Vagina (tissue), 2 donors: Measurements from ENCODE around the gene GJC2. TPM values are rescaled to one million over a fixed set of nuclear protein-coding genes. Genes with fewer than 3 reads are reported as not detected.
"Not testable (repeated sequence)": the region's sequence is repeated elsewhere in the genome, so short reads cannot be mapped to it uniquely, and the experiment has no call there.

ENCODE experiments used
- DNase-seq, 2 donors: peaks; one replicate each; pipeline ENCODE4 v3.0.0-alpha.2; 2017; ENCODE audit errors: extremely low spot score in 2 of 2
- H3K27ac ChIP-seq: fragments of 200-600 bp; sonication (generic); one replicate; pipeline ENCODE4 v1.5.1; 2019
- H3K27me3 ChIP-seq: fragments of 200-600 bp; sonication (generic); one replicate; pipeline ENCODE4 v1.5.1; 2019
- H3K36me3 ChIP-seq, 2 donors: fragments of 200-600 bp; sonication (generic); one replicate each; pipeline ENCODE4 v1.5.1; 2017 to 2019
- H3K4me1 ChIP-seq: fragments of 200-600 bp; sonication (generic); one replicate; pipeline ENCODE4 v1.5.1; 2019
- H3K4me3 ChIP-seq, 2 donors: fragments of 200-600 bp; sonication (generic); 1 replicate in 1 of 2; 2 replicates in 1 of 2; pipeline ENCODE4 v1.5.1; 2016 to 2019
- H3K9me3 ChIP-seq: fragments of 200-600 bp; sonication (generic); one replicate; pipeline ENCODE4 v1.5.1; 2019
- CTCF ChIP-seq, 3 experiments: fragments of 450-650 bp in 2 of 3; fragments of 200-600 bp in 1 of 3; sonication (generic) in 1 of 3; IDR thresholded peaks; one replicate each; pipeline ENCODE4 v1.5.1; 2017 to 2019; ENCODE audit warnings: antibody characterized with exemption in 3 of 3, mild to moderate bottlenecking in 2 of 3, moderate library complexity in 2 of 3
- POLR2A ChIP-seq, 2 donors: fragments of 450-650 bp; IDR thresholded peaks; one replicate each; pipeline ENCODE4 v1.6.1; 2017; ENCODE audit warnings: antibody characterized with exemption in 2 of 2, mild to moderate bottlenecking in 2 of 2, moderate library complexity in 2 of 2
- POLR2AphosphoS5 ChIP-seq, 2 donors: sonication (generic); formaldehyde crosslinking; IDR thresholded peaks; one replicate each; pipeline ENCODE4 v1.9.0; 2017; ENCODE audit warnings: antibody characterized with exemption in 2 of 2, mild to moderate bottlenecking in 2 of 2, low read depth in 1 of 2; ENCODE audit not compliant: insufficient read depth in 1 of 2
- intact Hi-C: fragments of 100-400 bp; cut with DNase I; formaldehyde crosslinking; loops from one replicate; pipeline ENCODE4 v1.15.1; 2023
- total RNA-seq: library from RNA; depleted of rRNA; stranded (reverse); fragments of >200 nt; gene quantifications from one replicate; pipeline ENCODE4 v1.2.3, GENCODE V29; 2016

GJC2 gene
- total RNA-seq, 1 donor from 2014 or later = 4.4 TPM

- Histone ChIP-seq H3K9me3 (no peaks in the 10 kb centered on the region), H3K4me3 (no peak overlapping the region), H3K27ac (no peak overlapping the region), H3K27me3 (no peaks in the 10 kb centered on the region), H3K4me1 (peaks cover 22% of the 10 kb centered on the region), H3K36me3 (no peaks in the 10 kb centered on the region)
- no peak for DNase-seq
- TF ChIP-seq CTCF (IDR thresholded peaks at IDR 0.05) (no peak), POLR2AphosphoS5 (IDR thresholded peaks at IDR 0.05; ENCODE audit: insufficient read depth in 1 of 2, low read depth in 1 of 2) (no peak), POLR2A (IDR thresholded peaks at IDR 0.05) (no peak)
- intact Hi-C loops = loop anchor here (5.0 to 10.0 kb wide), 2 partner anchors 85 to 1338 kb away; partner anchors contain the start of genes ARF1 and NUP133
Observed at GRCh38 chr1:228169345-228169744, 19.6 kb downstream of the GJC2 start.

- Histone ChIP-seq H3K27me3 (no peaks in the 10 kb centered on the region), H3K9me3 (no peaks in the 10 kb centered on the region), H3K36me3 (peaks cover 0 to 10% of the 10 kb centered on the region in 2 donors), H3K27ac (no peak overlapping the region), H3K4me3 (no peak overlapping the region), H3K4me1 (peaks cover 18% of the 10 kb centered on the region)
- TF ChIP-seq CTCF (IDR thresholded peaks at IDR 0.05) (no peak), POLR2AphosphoS5 (IDR thresholded peaks at IDR 0.05; ENCODE audit: insufficient read depth in 1 of 2, low read depth in 1 of 2) (no peak), POLR2A (IDR thresholded peaks at IDR 0.05) (no peak)
- no peak for DNase-seq
- intact Hi-C loops = no loop called here
Observed at GRCh38 chr1:228170666-228171065, 20.9 kb downstream of the GJC2 start.

GRCh38 chr1:228171221-228171891 lies 21.6 kb downstream of the GJC2 start:
- H3K4me1 ChIP-seq = peaks cover 16% of the 10 kb centered on the region
- no peak overlapping the region for H3K4me3 ChIP-seq
- peaks cover 0 to 10% of the 10 kb centered on the region in 2 donors for H3K36me3 ChIP-seq
- H3K9me3 ChIP-seq = no peaks in the 10 kb centered on the region
- TF ChIP-seq CTCF (IDR thresholded peaks at IDR 0.05) (no peak), POLR2AphosphoS5 (IDR thresholded peaks at IDR 0.05; ENCODE audit: insufficient read depth in 1 of 2, low read depth in 1 of 2) (no peak), POLR2A (IDR thresholded peaks at IDR 0.05) (no peak)
- intact Hi-C loops = no loop called here
- no peak overlapping the region for H3K27ac ChIP-seq
- H3K27me3 ChIP-seq = no peaks in the 10 kb centered on the region
- DNase-seq = no peak

GRCh38 chr1:228172591-228173527 lies 23.1 kb downstream of the GJC2 start:
- no peak for DNase-seq
- H3K27ac ChIP-seq = no peak overlapping the region
- no peaks in the 10 kb centered on the region for H3K27me3 ChIP-seq
- peaks cover 0 to 10% of the 10 kb centered on the region in 2 donors for H3K36me3 ChIP-seq
- intact Hi-C loops = no loop called here
- TF ChIP-seq POLR2A (IDR thresholded peaks at IDR 0.05) = no peak
- no peaks in the 10 kb centered on the region for H3K9me3 ChIP-seq
- H3K4me3 ChIP-seq = no peak overlapping the region
- peaks cover 9% of the 10 kb centered on the region for H3K4me1 ChIP-seq

- H3K27ac ChIP-seq, H3K4me3 ChIP-seq: not testable (repeated sequence)
Observed at GRCh38 chr1:228173528-228174481, 24.1 kb downstream of the GJC2 start.

More at GRCh38 chr1:228173528-228174481, 24.1 kb downstream of the GJC2 start:
- H3K36me3 ChIP-seq = peaks cover 0 to 10% of the 10 kb centered on the region in 2 donors
- H3K9me3 ChIP-seq, H3K4me1 ChIP-seq, H3K27me3 ChIP-seq, intact Hi-C loops, DNase-seq: not testable (repeated sequence)
